WERI-Rb-1 (cell line): ENCODE data around the gene STXBP6.

ENCODE experiments used
- DNase-seq: peaks from one replicate; pipeline ENCODE4 v3.0.0-alpha.2; 2020
- H3K27ac ChIP-seq: fragments of 250-450 bp; sonication (Bioruptor Pico); 2 replicates; pipeline ENCODE4 v1.5.1; 2020; ENCODE audit warnings: mild to moderate bottlenecking, moderate library complexity
- H3K27me3 ChIP-seq: fragments of 250-450 bp; sonication (Bioruptor Pico); 2 replicates; pipeline ENCODE4 v1.5.1; 2021; ENCODE audit warnings: mild to moderate bottlenecking, low read depth, moderate library complexity; ENCODE audit not compliant: insufficient read depth, severe bottlenecking
- H3K36me3 ChIP-seq: fragments of 250-450 bp; sonication (Bioruptor Pico); 2 replicates; pipeline ENCODE4 v1.5.1; 2020; ENCODE audit warnings: mild to moderate bottlenecking, moderate library complexity
- H3K4me3 ChIP-seq: 2 replicates; pipeline ENCODE4 v1.5.1; 2011; ENCODE audit warnings: low read depth, mild to moderate bottlenecking, control low read depth, low read length
- H3K9me3 ChIP-seq: fragments of 250-450 bp; sonication (Bioruptor Pico); 2 replicates; pipeline ENCODE4 v1.5.1; 2021; ENCODE audit warnings: mild to moderate bottlenecking, moderate library complexity; ENCODE audit not compliant: severe bottlenecking
- TF ChIP-seq, protein P1 (sequence below): IDR thresholded peaks from 2 replicates; pipeline ENCODE4 v1.5.1; 2011; ENCODE audit warnings: low read depth, mild to moderate bottlenecking, control low read depth, inconsistent platforms, low read length

STXBP6 gene

GRCh38 chr14:24766434-24766833, 283.5 kb downstream of the STXBP6 start:
- no peak overlapping the region for H3K27ac ChIP-seq
- H3K36me3 ChIP-seq: no peaks in the 10 kb centered on the region
- H3K9me3 ChIP-seq: no peaks in the 10 kb centered on the region
- no peak for DNase-seq
- TF ChIP-seq, protein P1, sequence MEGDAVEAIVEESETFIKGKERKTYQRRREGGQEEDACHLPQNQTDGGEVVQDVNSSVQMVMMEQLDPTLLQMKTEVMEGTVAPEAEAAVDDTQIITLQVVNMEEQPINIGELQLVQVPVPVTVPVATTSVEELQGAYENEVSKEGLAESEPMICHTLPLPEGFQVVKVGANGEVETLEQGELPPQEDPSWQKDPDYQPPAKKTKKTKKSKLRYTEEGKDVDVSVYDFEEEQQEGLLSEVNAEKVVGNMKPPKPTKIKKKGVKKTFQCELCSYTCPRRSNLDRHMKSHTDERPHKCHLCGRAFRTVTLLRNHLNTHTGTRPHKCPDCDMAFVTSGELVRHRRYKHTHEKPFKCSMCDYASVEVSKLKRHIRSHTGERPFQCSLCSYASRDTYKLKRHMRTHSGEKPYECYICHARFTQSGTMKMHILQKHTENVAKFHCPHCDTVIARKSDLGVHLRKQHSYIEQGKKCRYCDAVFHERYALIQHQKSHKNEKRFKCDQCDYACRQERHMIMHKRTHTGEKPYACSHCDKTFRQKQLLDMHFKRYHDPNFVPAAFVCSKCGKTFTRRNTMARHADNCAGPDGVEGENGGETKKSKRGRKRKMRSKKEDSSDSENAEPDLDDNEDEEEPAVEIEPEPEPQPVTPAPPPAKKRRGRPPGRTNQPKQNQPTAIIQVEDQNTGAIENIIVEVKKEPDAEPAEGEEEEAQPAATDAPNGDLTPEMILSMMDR: no peak
- H3K27me3 ChIP-seq: peaks cover 21% of the 10 kb centered on the region
- no peak overlapping the region for H3K4me3 ChIP-seq

DNA sequence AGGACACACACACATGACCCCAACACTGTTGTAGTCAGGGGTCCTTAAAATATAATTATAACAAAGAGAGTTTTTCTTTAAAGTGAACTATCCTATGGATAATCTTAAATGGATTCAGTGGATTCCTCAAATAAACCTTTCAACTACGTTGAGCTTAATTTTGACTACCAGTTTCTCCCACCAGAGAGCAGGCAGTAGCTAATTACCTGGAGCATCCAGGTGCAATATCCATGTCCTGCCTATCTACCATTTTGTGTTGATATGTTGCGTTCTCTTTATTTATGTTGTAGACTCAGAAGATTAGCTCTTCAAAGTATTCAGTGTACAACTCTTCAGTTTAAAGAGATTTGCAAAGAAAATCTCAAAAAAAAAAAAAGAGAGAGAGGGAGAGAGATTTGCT, 288.8 kb downstream of the STXBP6 start:
- no peak overlapping the region for H3K27ac ChIP-seq
- no peak overlapping the region for H3K4me3 ChIP-seq
- no peaks in the 10 kb centered on the region for H3K9me3 ChIP-seq
- no peaks in the 10 kb centered on the region for H3K36me3 ChIP-seq
- no peak for DNase-seq
- TF ChIP-seq, protein P1: no peak
- peaks cover 25% of the 10 kb centered on the region for H3K27me3 ChIP-seq
